ENCODE measurements around the gene GSTA1.
"Not testable (repeated sequence)": the region's sequence is repeated elsewhere in the genome, so short reads cannot be mapped to it uniquely, and the experiment has no call there.

Gene GSTA1

DNA sequence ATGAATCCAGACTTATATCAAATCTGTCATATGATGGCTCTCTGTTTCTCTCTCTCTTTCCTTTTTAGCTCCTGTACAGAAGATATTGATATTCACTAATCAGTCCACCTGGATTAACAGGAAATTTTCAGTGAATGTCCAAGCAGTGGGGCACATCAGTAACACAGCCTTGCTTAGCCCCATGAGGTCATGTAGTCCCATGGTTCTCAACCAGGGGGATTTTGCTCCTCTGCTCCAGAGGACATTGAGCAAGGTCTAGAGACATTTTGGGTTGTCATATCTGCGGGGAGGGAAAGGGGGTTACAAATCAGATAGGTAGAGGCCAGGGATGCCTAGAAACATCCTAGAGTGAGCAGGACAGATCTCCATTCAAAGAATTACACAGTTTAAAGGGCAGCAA lies 810 bp downstream of the GSTA1 start:
- DNase-seq, result no peak

DNA sequence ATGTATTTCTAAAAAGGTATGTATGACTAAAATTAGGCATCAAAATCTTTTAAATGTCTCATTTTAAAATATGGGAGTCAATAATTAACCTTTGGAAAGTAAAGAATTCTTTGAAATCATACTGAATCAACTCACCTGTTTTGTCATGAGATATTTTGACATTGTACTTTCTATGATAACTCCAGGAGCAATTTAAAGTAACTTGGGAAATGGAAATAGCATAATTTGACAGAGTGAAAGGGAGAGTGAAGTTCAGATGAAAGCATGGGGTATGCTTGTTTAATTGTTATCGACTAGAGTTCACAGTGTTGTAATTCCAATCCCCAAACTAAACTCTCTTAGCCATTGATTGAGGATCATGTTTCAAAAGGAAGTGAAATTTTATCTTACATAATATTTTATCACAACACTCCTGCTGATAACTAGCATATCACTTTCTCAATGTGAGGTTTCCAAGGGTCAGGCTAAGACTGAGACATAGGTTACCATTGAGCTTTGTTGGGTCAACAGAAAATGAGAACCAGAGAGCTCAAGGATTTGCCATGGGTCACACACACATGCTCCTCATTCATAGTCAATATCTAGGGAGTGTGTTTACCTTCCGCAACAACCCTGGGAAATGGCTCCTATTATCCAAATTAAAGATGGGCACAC lies 2.3 kb downstream of the GSTA1 start:
- DNase-seq, result no peak

DNA sequence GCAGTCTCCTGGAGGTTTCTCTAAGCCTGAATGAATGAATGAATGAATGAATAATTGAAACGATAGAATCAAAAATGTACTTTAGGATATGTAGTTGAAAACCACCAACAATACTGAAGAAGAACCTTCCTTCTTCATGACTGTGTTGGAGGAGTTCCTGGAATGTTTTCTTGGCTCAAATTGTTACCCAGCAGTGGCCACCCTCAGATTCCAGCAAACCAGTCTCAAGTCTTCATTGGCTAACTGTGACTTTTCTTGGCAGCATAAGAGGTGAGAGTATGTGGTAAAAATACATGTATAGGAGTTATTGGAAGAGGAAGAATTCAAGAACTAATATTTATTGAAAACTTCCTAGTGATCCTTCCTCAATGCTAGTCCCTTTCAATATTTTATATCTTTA lies 4.3 kb downstream of the GSTA1 start:
- DNase-seq, result not testable (repeated sequence)

DNA sequence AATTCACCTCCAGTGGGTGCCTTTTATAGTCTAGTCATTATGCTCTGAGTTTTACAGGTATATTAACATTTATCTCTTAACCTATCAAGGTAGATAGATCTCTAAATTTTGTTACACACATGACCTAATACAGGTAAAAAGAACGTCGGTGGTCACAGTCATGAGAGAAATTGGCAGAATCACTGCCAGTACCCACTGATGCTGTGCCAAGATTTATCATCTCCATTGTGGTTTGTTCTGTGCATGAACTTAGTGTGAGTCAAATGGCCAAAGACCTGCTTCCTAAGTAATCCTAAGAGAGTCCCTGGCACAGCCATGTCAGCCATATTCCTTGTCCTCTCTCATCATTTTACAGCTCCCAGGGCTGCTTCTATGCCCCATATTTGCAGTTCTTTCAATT lies 9.2 kb downstream of the GSTA1 start:
- DNase-seq, result not testable (repeated sequence)

DNA sequence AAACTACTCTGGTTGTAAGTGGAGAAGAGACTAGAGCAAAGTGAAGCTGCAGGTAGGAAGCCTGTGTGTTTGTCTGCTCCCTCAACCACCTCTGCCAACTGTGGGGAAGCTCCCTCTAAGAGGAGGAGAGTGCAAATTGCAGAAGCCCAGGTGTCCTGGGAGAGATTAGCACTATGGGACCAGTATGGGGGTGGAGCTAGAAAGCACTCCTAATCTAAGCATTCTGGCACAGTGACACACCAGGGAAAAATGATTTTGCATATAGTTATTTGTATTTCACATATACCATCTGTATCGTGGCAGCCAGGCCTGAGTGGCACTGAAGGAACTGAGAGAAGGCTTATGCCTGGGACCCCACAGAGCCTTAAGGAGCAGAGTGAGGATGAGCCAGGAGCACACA lies 12.8 kb downstream of the GSTA1 start:
- DNase-seq, result no peak

DNA sequence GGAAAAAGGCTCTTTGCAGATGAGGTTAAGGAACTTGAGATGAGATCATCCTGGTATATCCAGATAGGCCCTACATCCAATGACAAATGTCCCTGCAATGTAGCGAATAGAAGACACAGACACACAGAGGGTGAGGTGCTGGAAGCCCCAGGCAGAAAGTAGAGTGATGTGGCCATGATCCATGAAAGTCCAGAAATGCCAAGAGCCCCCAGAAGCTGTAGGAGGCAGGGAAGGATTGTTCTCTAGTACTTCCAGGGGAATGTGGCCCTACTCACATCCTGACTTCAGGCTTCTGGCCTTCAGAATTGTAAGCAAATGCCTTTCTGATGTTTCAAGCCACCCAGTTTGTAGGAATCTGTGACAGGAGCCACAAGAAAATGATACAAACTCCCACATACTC lies 14.0 kb downstream of the GSTA1 start:
- not testable (repeated sequence) for DNase-seq

DNA sequence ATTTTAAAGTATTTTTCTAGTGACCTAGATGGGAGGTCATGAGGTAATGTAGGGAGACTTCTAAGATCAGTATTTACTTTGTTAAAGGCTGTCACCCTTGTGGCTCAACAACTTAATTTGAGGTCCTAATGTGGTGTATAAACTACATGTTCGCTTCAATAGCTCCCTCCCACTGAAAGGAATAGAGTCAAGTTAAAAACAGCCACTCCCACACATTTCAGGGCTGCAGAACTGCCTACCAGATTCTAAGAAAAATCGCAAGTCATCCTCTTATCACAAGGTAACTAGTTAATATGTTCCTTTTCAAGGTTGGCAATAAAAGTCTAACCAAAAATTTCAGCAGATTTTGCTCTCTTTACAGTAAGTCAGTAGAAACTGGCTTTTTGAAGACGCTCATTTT lies 15.1 kb downstream of the GSTA1 start:
- DNase-seq, result no peak

DNA sequence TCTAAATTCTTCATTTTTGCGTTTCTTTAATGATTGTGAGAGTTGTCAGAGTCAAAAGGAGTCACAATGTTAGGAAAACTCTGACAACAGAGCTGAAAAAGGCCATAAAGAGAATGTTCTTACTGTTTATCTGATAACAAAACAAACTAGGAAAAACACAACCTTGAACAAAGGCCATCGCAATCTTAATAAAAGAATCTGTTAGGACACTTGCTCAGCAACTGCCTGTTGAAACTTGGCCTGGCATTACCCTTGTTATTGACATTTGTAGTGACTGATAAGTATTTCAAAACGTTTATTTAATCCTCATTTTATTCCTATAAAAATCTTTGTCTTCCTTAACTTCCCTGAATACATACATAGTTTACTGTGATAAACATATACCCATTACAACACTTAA lies 15.7 kb downstream of the GSTA1 start:
- DNase-seq, result no peak

DNA sequence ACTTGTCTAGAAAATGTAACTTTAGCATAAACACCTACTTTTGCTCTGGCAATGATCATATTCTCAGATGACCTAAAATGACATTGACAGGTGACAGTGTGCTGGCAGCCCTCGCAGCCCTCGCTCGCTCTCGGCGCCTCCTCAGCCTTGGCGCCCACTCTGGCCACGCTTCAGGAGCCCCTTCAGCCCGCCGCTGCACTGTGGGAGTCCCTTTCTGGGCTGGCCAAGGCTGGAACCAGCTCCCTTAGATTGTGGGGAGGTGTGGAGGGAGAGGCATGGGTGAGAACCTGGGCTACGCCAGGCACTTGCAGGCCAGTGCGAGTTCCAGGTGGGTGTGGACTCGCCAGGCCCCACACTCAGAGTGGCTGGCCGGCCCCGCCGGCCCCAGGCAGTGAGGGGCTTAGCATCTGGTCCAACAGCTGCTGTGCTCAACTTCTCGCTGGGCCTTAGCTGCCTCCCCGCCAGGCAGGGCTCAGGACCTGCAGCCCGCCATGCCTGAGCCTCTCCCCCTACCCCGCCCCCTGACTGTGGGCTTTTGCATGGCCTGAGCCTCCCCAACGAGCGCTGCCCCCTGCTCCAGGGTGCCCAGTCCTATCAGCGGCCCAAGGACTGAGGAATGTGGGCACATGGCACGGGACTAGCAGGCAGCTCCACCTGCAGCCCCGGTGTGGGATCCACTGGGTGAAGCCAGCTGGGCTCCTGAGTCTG lies 17.2 kb downstream of the GSTA1 start:
- DNase-seq, result no peak

DNA sequence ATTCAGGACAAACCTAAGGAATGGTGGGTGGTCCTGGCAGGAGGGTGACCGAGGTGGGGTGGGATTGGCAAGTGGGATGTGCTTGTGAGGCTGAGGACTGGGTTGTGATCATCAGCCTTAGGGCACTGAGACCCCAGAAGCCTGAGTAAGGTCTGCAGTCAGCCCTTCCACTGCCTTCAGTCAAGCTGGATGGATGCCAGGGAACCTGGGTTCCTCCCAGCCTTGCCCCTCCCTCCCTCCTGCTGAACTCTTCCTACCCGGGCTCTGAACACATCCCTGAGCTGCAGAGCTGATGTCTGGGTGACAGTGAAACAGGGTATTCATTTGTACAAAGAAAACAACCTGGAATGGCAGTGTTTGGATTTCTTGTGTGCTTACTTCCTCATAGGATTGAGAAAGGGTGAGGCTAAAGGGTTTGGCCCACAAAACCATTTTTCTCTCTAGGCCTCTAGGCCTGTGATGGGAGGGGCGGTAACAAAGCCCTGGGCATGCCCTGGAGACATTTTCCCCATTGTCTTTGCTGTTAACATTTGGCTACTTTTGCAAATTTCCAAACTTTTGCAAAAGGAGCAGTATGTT lies 20.8 kb downstream of the GSTA1 start:
- DNase-seq, result not testable (repeated sequence)

DNA sequence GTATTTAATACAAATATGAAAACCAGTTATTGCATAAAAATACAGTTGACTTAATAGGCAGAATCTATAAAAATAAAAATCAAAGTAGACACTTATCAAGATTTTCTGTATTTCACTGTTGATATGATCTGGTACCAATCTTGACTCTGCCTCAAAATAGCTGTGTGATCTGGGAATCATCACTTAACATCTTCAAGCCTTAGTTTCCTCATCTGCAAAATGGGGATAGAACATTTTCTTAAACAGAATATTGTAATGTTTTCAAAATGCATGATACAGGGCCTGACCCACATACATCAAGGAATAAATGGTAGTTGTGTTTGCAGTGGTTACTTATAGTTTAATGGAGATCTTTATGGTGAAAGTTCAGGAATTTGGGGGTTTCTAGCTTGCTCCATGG lies 21.4 kb downstream of the GSTA1 start:
- DNase-seq, result not testable (repeated sequence)

DNA sequence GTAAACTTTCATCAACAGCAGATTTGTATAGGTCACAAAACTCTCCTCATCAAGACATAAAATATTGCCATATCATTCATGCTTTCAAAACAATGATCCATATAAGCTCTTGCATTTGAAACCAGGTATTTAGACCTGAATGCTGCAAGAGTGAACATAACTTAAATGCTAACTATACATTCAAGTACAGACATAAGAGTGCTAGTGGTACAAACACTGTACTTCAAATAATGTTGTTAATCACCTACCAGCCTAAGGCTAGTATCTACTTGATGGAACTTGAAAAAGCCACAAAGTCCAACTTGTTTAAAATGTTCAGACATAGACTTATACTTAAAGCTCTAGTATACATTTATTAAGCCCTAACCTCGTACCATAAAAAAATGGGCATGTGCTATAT lies 24.4 kb downstream of the GSTA1 start:
- no peak for DNase-seq

DNA sequence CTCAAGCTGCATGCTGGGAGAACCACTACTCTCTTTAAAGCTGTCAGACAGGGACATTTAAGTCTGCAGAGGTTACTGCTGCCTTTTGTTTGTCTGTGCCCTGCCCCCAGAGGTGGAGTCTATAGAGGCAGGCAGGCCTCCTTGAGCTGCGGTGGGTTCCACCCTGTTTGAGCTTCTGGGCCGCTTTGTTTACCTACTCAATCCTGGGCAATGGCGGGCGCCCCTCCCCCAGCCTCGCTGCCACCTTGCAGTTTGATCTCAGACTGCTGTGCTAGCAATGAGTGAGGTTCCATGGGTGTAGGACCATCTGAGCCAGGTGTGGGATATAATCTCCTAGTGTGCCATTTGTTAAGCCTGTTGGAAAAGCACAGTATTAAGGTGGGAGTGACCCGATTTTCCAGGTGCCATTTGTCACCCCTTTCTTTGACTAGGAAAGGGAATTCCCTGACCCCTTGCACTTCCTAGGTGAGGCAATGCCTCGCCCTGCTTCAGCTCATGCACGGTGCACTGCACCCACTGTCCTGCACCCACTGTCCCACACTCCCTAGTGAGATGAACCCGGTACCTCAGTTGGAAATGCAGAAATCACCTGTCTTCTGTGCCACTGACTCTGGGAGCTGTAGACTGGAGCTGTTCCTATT lies 26.8 kb downstream of the GSTA1 start:
- not testable (repeated sequence) for DNase-seq

DNA sequence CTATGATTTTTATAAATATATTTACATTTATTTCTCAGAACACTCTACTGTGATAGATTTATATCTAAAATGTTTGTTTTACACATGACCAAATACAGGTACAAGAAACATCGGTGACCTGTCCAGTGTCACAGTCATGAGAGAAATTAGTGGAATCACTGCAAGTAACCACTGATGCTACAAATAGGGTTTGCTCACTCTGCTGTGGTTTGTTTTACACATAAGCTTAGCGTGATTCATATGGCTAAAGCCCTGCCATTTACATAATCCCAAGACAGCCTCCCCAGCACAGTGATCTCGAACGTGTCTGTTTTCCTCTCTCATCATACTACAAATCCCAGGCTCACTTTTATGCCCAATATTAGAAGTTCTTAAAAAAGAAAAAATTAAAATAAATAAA lies 34.2 kb downstream of the GSTA1 start:
- not testable (repeated sequence) for DNase-seq

DNA sequence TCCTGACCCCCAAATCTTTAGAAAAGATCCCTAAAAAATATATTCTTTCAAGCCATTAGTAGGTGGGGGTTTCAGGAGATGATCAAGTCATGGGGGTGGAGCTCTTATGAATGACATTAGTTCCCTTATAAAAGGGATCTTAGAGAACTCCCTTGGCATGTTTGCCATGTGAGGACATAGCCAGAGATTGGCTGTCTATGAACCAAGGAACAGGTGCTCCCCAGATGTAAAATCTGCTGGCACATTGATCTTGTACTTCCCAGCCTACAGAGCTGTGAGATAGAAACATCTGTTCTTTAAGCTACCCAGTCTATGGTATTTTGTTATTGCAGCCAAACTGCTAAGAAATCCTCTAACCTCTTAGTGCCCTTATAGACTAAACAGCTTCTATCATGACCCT lies 36.0 kb downstream of the GSTA1 start:
- not testable (repeated sequence) for DNase-seq

DNA sequence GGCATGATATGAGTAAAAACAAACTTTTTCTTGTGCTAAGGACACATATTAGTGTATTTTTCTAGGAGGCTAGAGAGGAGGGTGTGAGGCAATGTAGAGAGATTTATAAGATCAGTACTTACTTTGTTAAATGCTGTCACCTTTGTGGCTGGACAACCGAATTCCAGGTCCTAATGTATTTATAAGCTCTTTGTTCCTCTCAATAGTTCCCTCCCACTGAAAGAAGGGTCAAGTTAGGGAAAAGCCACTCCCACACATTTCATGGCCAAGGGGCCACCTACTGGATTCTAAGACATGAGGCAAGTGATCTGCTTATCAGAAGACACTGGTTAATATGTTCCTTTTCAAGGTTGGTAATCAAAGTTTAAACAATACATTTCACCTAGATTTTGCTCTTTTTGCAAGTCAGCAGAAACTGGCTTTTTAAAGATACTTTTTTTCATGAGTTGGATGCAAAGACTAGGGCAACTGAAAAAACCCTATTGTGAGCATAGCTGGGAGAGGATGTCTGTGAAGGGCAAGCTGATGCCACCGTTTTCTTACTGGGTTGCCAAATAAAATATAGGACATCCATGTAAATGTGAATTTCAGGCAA lies 40.2 kb downstream of the GSTA1 start, which contains the start of gene GSTA2:
Gene GSTA2 (minus strand): TSS at position 154 of the 595 bp plus-strand sequence. CDS start 5,528 bp downstream, outside the sequence.
- DNase-seq, result not testable (repeated sequence)

DNA sequence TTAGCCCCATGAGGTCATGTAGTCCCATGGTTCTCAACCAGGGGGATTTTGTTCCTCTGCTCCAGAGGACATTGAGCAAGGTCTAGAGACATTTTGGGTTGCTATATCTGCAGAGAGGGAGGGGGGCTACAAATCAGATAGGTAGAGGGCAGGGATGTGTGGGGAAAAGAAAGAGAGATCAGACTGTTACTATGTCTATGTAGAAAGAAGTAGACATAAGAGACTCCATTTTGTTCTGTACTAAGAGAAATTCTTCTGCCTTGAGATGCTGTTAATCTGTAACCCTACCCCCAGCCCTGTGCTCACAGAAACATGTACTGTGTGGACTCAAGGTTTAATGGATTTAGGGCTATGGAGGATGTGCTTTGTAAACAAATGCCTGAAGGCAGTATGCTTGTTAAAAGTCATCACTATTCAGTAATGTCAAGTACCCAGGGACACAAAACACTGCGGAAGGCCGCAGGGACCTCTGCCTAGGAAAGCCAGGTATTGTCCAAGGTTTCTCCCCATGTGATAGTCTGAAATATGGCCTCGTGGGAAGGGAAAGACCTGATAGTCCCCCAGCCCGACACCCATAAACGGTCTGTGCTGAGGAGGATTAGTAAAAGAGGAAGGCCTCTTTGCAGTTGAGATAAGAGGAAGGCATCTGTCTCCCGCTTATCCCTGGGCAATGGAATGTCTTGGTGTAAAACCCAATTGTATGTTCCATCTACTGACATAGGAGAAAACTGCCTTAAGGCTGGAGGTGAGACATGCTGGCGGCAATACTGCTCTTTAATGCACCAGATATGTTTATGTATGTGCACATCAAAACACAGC lies 41.7 kb downstream of the GSTA1 start:
- not testable (repeated sequence) for DNase-seq

DNA sequence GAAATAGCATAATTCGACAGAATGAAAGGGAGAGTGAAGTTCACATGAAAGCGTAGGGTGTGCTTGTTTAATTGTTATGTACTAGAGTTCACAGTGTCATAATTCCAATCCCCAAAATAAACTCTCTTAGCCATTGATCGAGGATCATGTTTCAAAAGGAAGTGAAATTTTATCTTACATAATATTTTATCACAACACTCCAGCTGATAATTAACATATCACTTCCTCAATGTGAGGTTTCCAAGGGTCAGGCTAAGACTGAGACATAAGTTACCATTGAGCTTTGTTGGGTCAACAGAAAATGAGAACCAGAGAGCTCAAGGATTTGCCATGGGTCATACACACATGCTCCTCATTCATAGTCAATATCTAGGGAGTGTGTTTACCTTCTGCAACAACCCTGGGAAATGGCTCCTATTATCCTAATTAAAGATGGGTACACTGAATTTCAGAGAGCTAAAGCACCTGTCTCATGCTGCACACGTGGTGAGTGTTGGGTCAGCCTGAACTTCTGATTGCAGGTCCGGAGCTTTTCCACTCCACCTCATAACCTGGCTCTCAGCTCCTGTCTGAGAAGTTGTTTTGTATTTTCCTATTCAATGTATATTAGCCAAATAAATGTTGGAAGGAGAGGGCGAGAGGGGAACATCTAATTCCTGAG lies 43.4 kb downstream of the GSTA1 start:
- no peak for DNase-seq

DNA sequence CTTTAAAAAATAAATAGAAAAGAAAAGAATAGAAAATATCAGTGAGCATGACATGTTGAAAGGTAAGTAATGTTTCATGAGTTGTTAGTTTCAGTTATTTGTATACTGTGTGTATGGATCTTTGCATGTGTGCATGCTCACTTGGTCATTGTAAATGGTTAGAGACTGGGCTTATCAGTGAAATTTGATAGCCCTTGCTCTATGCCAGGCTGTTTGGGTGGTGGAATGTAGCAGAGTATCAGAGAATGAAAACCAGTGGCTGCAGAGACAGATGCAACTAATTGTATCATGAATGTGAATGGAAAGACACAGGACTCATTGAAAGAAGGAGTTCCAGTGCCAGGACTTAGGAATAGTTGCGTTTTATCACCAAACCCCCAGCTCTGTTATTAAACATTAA lies 44.5 kb downstream of the GSTA1 start:
- DNase-seq, result no peak

DNA sequence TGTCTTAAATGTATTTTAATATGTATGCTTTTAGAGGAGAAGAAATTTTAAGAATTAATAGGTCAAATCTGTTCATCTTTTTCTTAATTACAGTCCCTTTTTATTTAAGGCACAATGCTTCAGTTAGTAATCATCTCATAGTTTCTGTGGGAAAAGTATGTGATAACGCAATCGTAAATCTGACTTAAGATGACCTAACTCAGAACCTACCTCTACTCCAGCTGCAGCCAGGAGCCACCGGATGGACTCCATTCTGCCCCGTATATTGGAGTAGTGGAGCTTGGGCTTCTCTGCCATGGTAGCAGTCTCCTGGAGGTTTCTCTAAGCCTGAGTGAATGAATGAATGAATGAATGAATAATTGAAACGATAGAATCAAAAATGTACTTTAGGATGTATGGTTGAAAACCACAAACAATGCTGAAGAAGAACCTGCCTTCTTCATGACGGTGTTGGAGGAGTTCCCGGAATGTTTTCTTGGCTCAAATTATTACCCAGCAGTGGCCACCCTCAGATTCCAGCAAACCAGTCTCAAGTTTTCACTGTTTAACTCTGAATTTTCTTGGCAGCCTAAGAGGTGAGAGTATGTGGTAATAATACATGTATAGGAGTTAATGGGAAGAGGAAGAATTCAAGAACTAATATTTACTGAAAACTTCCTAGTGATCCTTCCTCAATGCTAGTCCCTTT lies 45.8 kb downstream of the GSTA1 start:
- not testable (repeated sequence) for DNase-seq

DNA sequence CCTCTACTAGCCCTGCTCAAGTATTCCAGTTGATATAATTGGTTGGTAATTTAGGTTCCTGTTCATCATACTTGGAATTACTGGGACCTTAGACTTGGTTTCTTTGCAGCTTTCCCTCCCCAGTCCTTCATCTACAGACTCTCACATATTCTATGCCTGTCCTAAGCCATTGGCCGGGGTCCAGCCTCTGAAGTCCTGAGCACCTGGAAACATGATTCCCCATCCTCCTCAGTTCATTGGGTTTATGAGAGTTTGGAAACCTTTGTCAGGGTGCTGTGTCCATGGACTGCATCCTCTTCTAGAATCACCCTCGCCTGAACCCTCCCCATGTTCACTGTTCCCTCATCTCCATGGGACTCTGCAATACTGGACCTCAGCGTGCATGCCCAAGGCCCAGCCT lies 49.2 kb downstream of the GSTA1 start:
- no peak for DNase-seq

Data from NCI-H1436 treated with DMSO at 0.1 percent for 48 hours (cell line).